Esophagus muscularis mucosa (tissue), 4 donors: ENCODE results near the gene ERGIC1. TPM values are rescaled to one million over a fixed set of nuclear protein-coding genes. Genes with fewer than 3 reads are reported as not detected.

Source experiments
- DNase-seq: peaks from one replicate; pipeline ENCODE4 v3.0.0-alpha.2; 2017; ENCODE audit errors: extremely low spot score
- H3K27ac ChIP-seq, 4 donors: fragments of 200-600 bp; sonication (generic); replicated peaks in 1 of 4; 1 replicate in 3 of 4; 2 replicates in 1 of 4; pipeline ENCODE4 v1.5.1; 2016 to 2019; ENCODE audit warnings: mild to moderate bottlenecking in 1 of 4
- H3K27me3 ChIP-seq, 4 donors: fragments of 200-600 bp; sonication (generic); one replicate each; pipeline versions ENCODE4 v1.5.1 to v1.6.0; 2016 to 2019
- H3K36me3 ChIP-seq, 4 donors: fragments of 200-600 bp; sonication (generic); one replicate each; pipeline ENCODE4 v1.5.1; 2016 to 2019
- H3K4me1 ChIP-seq, 4 donors: fragments of 200-600 bp; sonication (generic); one replicate each; pipeline ENCODE4 v1.5.1; 2016 to 2019
- H3K4me3 ChIP-seq, 4 donors: fragments of 200-600 bp; sonication (generic); 1 replicate in 2 of 4; 2 replicates in 2 of 4; pipeline ENCODE4 v1.5.1; 2016 to 2019; ENCODE audit warnings: mild to moderate bottlenecking in 4 of 4, moderate library complexity in 1 of 4
- H3K9me3 ChIP-seq, 4 donors: fragments of 200-600 bp; sonication (generic); 1 replicate in 3 of 4; 2 replicates in 1 of 4; pipeline ENCODE4 v1.5.1; 2016 to 2019
- CTCF ChIP-seq, 3 experiments: fragments of 200-600 bp in 2 of 3; fragments of 450-650 bp in 1 of 3; sonication (generic) in 2 of 3; IDR thresholded peaks; one replicate each; pipeline ENCODE4 v1.5.1; 2017 to 2019; ENCODE audit warnings: antibody characterized with exemption in 3 of 3, mild to moderate bottlenecking in 2 of 3, moderate library complexity in 1 of 3
- EP300 ChIP-seq: sonication (generic); formaldehyde crosslinking; IDR thresholded peaks from one replicate; pipeline ENCODE4 v1.6.1; 2017; ENCODE audit warnings: antibody characterized with exemption
- POLR2A ChIP-seq: fragments of 450-650 bp; IDR thresholded peaks from one replicate; pipeline ENCODE4 v1.6.1; 2017; ENCODE audit warnings: antibody characterized with exemption, moderate library complexity, mild to moderate bottlenecking, low read depth
- POLR2AphosphoS5 ChIP-seq, 2 donors: sonication (generic); formaldehyde crosslinking; IDR thresholded peaks; one replicate each; pipeline ENCODE4 v1.6.1; 2017; ENCODE audit warnings: antibody characterized with exemption in 2 of 2
- WGBS: methylation state at CpG from one replicate; pipeline ENCODE4 v1.1.5; 2018; 5-methylcytosine and 5-hydroxymethylcytosine counted together
- intact Hi-C: fragments of 100-400 bp; cut with DNase I; formaldehyde crosslinking; loops from one replicate; pipeline ENCODE4 v1.15.1; 2023
- total RNA-seq, 4 donors: library from RNA; depleted of rRNA; stranded (reverse); fragments of >200 nt; gene quantifications; one replicate each; pipeline versions ENCODE4 v1.1.0 to v1.2.1, GENCODE V29; 2016

The ERGIC1 gene
- total RNA-seq, 4 donors from 2014 or later = 105 to 161 (median 145) TPM

- no peak for DNase-seq
- H3K27ac ChIP-seq = no peak overlapping the region
- H3K4me3 ChIP-seq = no peak overlapping the region
- 99% methylated on average over 5 of the region's 5 CpGs for WGBS
- H3K36me3 ChIP-seq = peaks cover 4 to 81% (median 62%) of the 10 kb centered on the region in 4 donors
- no peaks in the 10 kb centered on the region for H3K27me3 ChIP-seq
- intact Hi-C loops = loop anchor here (10.0 kb wide), 1 partner anchor 462 kb away; no protein-coding TSS in a partner anchor
- no peak for TF ChIP-seq POLR2AphosphoS5 (IDR thresholded peaks at IDR 0.05)
- no peak for TF ChIP-seq EP300
- TF ChIP-seq CTCF (IDR thresholded peaks at IDR 0.05) = no peak
- no peak for TF ChIP-seq POLR2A
- H3K9me3 ChIP-seq = no peaks in the 10 kb centered on the region
- H3K4me1 ChIP-seq = peaks cover 13 to 18% (median 16%) of the 10 kb centered on the region in 4 donors
These were observed 102.3 kb downstream of the ERGIC1 start for GRCh38 chr5:172936401-172936800.

GRCh38 chr5:172939071-172939470 is 105.0 kb downstream of the ERGIC1 start:
- peak overlapping the region in 1 of 4 donors; percentile 0 for H3K27ac ChIP-seq
- H3K27me3 ChIP-seq = no peaks in the 10 kb centered on the region
- no peaks in the 10 kb centered on the region for H3K9me3 ChIP-seq
- H3K4me1 ChIP-seq = peaks cover 3 to 10% (median 6%) of the 10 kb centered on the region in 4 donors
- DNase-seq = no peak
- intact Hi-C loops = loop anchor here (10.0 kb wide), 1 partner anchor 464 kb away; no protein-coding TSS in a partner anchor
- TF ChIP-seq POLR2A = no peak
- TF ChIP-seq CTCF (IDR thresholded peaks at IDR 0.05) = peak; percentile 15 to 36 (median 20)
- TF ChIP-seq EP300 = no peak
- WGBS = 92% methylated on average over 6 of the region's 10 CpGs
- peaks cover 0 to 91% (median 76%) of the 10 kb centered on the region in 4 donors for H3K36me3 ChIP-seq
- no peak overlapping the region for H3K4me3 ChIP-seq

DNA sequence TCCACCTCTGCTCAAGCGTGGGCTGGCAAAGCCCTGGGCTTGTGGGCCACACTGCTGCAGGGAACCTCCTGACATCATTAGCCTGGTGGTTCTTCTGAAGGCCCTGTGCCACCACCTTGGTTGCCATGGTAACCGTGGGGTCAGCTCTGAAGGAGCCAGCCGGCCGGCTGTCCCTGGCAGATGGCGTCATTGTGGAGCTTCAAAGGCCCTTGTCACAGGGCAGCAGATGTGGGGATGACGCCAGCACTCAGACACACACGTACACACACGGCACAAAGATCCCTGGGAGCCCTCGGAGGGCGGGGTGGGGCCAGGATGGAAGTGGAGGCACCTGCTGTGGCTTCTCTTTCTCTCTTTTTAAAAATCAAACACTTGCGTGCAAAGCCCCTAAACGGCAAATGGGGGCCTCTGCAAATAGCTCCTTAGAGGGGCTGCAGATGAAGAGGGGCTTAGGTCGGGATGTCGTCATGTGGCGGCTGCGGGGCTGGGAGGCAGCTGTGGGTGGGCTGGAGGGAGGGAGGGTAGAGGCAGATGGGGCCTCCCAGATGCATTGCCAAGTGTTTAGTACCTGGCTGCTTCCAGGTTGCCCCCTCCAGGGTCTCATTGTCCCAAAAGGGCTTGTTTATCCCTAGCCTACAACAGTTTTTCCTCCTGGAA is 105.7 kb downstream of the ERGIC1 start:
- no peak for DNase-seq
- Histone ChIP-seq H3K27ac (peak overlapping the region in 1 of 4 donors; percentile 0), H3K36me3 (peaks cover 0 to 89% (median 75%) of the 10 kb centered on the region in 4 donors), H3K4me1 (peaks cover 3 to 10% (median 8%) of the 10 kb centered on the region in 4 donors), H3K9me3 (no peaks in the 10 kb centered on the region), H3K4me3 (no peak overlapping the region), H3K27me3 (no peaks in the 10 kb centered on the region)
- intact Hi-C loops = loop anchor here (10.0 kb wide), 1 partner anchor 465 kb away; no protein-coding TSS in a partner anchor
- whole genome bisulfite sequencing = 83% methylated on average over 13 of the region's 16 CpGs
- TF ChIP-seq CTCF (IDR thresholded peaks at IDR 0.05) (no peak), POLR2A (no peak), EP300 (no peak), POLR2AphosphoS5 (IDR thresholded peaks at IDR 0.05) (no peak)

DNA sequence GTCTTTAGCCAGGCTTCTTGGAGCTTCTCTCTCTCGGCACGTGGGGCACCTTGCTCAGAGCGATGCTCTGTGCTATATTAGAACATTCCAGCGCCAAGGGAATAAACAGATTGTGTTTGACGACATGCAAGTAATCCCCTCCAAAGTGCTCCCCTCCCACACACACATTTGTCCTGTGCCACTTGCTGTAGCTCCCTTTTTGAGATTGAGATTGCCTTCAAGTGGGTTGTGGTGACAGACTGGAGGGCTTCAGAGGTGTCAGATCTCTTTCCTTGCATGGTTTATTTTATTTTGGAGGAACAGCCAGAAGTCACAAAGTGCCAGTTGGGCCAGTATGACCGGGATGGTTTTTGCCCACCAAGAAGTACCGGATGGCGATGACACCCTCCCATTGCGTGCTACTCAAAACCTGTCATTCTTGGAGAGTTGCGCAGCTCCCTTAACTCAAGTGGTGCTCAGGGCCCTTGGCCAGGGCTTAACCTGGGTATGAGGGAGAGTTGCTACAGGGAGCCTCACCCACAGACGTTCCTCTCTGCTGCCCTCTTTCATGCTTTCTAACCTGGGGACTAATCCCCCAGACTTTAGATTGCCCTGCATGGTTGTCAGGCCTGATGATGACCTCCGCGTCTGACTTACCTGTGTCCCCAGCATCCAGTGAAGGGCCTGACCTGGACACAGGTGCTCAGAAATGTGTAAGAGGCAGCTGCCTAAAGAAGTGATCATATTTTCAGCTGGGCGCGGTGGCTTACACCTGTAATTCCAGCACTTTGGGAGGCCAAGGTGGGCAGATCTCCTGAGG is 106.4 kb downstream of the ERGIC1 start:
- Histone ChIP-seq H3K27me3 (no peaks in the 10 kb centered on the region), H3K4me1 (peaks cover 3 to 10% (median 8%) of the 10 kb centered on the region in 4 donors), H3K36me3 (peaks cover 0 to 89% (median 73%) of the 10 kb centered on the region in 4 donors), H3K4me3 (no peak overlapping the region), H3K27ac (no peak overlapping the region), H3K9me3 (no peaks in the 10 kb centered on the region)
- intact Hi-C loops = no loop called here
- 84% methylated on average over 15 of the region's 15 CpGs for WGBS
- no peak for DNase-seq
- no peak for TF ChIP-seq EP300
- TF ChIP-seq POLR2AphosphoS5 (IDR thresholded peaks at IDR 0.05) = no peak

DNA sequence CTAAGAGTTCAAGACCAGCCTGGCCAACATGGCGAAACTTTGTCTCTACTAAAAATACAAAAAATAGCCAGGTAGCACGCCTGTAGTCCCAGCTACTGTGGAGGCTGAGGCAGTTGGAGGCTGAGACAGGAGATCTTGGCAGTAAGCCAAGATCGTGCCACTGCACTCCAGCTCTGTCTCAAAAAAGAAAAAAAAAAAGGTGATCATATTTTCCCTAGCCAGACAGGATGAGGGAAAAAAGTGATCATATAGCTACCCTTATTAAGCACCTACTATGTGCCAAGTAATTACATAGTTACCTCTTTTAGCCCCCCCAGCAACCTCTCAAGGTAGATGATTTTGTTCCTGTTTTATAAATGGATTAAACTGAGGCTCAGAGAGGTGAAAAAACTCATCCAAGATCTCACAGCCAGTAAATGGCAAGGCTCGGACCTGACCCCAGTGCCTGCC is 107.0 kb downstream of the ERGIC1 start:
- no peak for DNase-seq
- Histone ChIP-seq H3K36me3 (peaks cover 0 to 89% (median 72%) of the 10 kb centered on the region in 4 donors), H3K4me1 (peaks cover 3 to 10% (median 8%) of the 10 kb centered on the region in 4 donors), H3K4me3 (no peak overlapping the region), H3K27me3 (no peaks in the 10 kb centered on the region), H3K9me3 (no peaks in the 10 kb centered on the region), H3K27ac (no peak overlapping the region)
- intact Hi-C loops = no loop called here
- WGBS = 50% methylated on average over 4 of the region's 4 CpGs
- TF ChIP-seq EP300 (no peak), POLR2A (no peak), CTCF (IDR thresholded peaks at IDR 0.05) (no peak), POLR2AphosphoS5 (IDR thresholded peaks at IDR 0.05) (no peak)
